D721Med (cell line): ENCODE measurements around the gene CDK2.

Source experiments
- DNase-seq: peaks from one replicate; pipeline ENCODE4 v3.0.0; 2011; ENCODE audit warnings: low spot score; ENCODE audit not compliant: insufficient read length
- FAIRE-seq: peaks from 2 replicates; lab custom pipeline; 2011; peaks lifted over from hg19 to GRCh38; lab: Jason Lieb, UNC
- TF ChIP-seq, protein P1 (sequence below): IDR thresholded peaks from 2 replicates; pipeline ENCODE4 v1.5.1; 2012; ENCODE audit warnings: mild to moderate bottlenecking, control low read depth; ENCODE audit not compliant: insufficient read depth; ENCODE audit errors: missing control alignments

The CDK2 gene

DNA sequence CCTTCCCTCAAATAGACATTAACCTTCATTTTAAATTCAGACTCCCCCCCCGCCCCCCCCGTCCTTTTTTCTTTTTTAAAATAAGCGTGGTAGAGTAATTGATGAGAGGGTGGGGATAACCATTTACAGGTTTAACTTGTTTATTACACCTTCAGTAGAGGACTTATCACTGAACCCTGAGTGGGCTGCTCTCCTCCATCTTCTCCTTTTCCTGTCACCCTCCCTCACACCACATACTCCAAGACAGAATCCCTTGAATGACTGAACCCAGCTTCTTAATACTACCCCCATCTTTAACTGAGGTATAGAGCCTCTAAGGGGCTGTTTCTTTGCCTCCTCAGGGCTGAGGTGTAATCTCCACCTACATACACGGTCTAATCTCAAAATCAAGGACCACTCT is 50.6 kb downstream of the CDK2 start:
- TF ChIP-seq, protein P1, sequence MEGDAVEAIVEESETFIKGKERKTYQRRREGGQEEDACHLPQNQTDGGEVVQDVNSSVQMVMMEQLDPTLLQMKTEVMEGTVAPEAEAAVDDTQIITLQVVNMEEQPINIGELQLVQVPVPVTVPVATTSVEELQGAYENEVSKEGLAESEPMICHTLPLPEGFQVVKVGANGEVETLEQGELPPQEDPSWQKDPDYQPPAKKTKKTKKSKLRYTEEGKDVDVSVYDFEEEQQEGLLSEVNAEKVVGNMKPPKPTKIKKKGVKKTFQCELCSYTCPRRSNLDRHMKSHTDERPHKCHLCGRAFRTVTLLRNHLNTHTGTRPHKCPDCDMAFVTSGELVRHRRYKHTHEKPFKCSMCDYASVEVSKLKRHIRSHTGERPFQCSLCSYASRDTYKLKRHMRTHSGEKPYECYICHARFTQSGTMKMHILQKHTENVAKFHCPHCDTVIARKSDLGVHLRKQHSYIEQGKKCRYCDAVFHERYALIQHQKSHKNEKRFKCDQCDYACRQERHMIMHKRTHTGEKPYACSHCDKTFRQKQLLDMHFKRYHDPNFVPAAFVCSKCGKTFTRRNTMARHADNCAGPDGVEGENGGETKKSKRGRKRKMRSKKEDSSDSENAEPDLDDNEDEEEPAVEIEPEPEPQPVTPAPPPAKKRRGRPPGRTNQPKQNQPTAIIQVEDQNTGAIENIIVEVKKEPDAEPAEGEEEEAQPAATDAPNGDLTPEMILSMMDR = no peak
- no peak for FAIRE-seq
- no peak for DNase-seq

DNA sequence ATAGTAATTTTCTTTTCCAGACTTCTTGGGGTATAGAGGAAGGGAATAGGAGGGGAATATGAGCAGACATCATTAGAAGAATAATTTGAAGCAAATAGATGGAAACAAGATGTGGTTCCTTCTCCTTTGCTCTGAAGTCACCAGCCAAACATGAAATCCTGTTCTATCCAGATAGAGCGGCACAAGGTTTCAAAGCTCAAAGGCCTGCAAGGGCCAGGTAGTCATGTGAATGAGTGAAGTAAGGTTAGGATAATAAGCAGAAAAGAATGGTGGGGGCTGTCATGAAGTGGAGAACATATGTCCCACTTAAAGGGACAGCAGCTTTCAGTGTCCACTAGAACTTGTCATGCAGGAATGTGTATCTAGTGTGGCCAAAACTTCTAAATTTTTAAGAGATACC is 51.7 kb downstream of the CDK2 start:
- DNase-seq (no peak), FAIRE-seq (no peak)
- TF ChIP-seq, protein P1 = no peak

DNA sequence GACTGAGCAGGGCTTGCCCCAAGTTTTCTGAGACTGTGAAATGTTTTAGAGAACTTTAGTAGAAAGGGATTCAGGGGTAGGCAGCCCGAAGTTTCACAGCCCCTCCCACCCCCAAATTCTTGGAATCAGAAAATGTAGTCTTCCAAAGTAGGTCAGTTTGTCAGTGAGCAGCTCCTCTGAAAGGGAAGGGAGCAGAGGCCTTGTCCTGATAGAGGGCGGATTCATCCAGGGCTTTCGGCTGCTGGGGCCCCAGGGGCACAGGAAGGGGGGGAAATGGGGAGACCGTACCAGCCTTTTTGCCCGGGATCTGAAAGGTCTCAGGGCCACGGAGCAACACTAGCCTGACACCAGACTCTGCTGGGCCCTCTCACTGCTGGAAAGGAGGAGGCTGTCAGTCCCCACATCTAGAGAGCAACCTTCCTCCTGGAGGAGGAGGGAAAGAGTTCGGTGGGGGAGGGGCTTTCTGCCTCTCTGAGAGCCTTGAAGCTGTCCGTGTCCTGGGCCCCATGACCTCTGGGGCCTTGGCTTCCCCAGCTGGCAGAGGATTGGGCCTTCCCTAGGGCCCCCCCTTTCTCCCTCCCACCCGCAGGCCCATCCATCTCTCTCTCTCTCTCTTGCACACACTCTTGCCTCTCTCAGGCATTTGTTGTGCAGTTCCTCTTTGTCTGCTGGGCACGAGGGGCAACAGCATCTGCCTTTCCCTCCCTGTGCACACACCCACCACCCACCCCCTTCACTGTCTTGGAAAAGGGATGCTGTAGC is 54.0 kb downstream of the CDK2 start, which contains the start of gene IKZF4:
Gene IKZF4 (plus strand): TSS at position 621 of the 762 bp plus-strand sequence. CDS start 451 bp downstream, outside the sequence.
- TF ChIP-seq, protein P1 = no peak
- DNase-seq (no peak), FAIRE-seq (no peak)

DNA sequence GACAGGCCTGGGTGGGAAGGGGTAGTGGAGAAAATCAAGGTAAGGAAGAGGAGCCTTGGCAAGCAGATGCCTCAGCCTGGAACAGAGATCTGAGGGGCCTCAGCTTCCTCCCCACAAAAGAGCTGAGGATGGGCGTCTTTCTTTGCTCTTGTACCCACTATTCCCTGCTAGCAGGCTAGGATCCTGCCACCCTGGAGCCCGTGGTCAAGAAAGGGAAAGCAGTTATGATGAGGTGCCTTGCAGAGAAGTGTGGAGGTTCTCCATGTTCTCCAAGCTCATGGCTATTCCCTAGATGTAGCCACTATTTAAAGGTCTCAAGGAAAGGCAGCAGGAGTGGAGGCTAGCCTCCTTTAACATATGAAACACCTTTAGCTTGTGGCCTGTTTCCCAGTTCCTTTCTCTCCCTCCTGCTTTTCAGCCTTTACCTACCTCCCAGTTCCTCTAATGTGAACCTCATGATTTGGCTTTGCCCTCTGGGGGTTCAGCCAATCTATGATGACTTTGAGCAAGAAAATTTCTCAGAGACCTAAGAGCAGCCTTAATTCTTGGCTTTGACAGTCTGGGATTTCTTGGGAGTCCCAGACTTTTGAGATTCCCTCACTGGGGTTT is 55.4 kb downstream of the CDK2 start:
- FAIRE-seq (no peak), DNase-seq (no peak)
- TF ChIP-seq, protein P1 = no peak
